HG03432 (cell line): ENCODE results near the gene MAT2A.
A peak's percentile ranks its signal among the peaks of the same experiment; 100 is the strongest.
"Not testable (repeated sequence)": the region's sequence is repeated elsewhere in the genome, so short reads cannot be mapped to it uniquely, and the experiment has no call there.

Experiments
- ATAC-seq: cut with Tn5 transposase; IDR thresholded peaks from one replicate; pipeline ENCODE4 v1.9.1; 2021; ENCODE audit warnings: mild to moderate bottlenecking, moderate library complexity; ENCODE audit not compliant: unreplicated experiment

Gene MAT2A

DNA sequence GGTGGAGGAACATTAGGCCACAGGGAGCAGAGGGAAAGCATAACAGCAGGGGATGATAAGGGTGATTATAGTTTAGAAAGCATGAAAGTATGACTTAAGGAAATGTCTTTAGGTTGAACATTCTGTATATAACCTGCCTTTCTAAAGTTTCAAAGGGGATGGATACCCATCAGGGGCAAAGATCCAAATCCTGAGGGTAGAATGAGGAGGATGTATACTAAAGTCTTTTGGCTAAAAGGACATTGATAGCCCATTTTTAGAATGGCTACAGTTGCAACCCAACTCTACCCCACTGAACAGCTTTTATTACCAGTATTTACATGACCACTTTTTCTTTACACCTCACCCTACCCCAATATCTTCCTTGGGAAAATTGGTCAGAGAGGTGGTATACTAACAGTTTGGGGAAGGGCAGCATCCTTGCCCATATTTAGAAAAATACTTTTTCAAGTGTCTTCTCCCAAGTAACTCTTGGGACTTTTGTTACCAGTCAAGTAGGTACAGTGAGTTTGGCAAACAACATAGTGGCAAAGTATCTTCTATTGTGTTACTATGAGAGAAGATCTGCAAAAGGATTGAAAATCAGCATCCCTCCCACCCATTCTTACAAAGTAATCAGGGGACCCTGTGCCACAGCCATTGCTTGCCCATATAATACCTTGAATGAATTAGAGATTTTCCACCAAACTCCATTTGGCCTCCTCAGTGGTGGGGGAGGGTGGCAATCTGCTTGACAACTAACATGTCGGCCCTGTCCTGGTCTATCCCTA is 8.3 kb downstream of the MAT2A start:
- ATAC-seq: no peak

DNA sequence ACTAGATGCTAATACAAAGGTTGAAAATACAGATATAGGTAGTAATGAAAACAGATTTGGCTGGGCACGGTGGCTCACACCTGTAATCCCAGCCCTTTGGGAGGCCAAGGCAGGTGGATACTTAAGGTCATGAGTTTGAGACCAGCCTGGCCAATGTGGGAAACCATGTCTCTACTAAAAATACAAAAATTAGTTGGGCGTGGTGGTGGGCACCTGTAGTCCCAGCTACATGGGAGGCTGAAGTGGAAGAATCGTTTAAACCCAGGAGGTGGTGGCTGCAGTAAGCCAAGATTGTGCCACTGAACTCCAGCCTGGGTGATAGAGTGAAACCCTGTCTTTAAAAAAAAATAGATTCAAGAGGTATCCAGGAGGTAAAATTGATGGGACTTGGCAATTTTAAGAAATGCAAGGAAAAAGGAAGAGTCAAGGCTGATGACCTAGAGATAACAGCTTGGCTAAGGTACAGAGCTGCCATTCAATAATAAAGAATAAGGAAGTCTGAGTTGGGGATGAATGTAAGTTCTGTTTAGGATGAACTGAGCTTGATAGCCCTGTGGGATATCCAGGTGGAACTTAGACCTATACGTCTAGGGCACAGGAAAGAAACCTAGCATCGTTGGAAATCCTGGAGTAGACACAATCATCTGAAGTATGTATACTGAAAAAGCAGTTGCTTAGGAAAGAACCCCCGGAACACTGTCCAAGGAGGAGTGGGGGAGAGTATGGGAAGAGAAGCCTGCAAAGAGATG is 9.1 kb downstream of the MAT2A start:
- no peak for ATAC-seq

DNA sequence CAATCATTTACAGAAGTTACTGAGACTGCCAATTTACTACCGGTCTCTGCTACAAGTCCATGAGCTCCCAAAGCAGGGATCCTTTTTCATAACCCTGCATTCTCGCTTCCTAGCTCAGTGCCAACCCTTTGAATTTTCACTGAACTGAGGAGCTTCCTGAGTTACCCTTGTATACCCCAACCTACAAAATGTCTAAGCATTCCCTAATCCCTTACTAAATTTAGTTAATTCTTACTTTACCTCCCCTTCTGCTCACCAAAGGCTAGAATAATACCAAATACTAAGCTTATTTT is 9.6 kb downstream of the MAT2A start:
- ATAC-seq: no peak

DNA sequence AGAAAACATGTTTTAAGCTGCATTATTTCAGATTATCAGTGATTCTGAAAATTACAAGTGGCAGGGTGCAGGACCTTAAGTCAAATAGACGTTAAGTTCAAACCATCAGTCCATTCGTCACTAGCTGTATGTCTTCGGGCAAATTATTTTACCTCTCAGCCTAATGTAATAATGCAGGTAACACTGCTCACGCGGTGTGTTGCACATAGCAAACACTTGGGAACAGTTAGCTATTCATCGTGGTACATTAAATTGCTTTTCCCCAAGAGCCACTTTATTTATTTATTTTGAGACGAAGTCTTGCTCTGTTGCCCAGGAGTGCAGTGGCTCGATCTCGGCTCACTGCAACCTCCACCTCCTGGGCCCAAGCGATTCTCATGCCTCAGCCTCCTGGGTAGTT is 10.1 kb downstream of the MAT2A start:
- ATAC-seq: no peak

DNA sequence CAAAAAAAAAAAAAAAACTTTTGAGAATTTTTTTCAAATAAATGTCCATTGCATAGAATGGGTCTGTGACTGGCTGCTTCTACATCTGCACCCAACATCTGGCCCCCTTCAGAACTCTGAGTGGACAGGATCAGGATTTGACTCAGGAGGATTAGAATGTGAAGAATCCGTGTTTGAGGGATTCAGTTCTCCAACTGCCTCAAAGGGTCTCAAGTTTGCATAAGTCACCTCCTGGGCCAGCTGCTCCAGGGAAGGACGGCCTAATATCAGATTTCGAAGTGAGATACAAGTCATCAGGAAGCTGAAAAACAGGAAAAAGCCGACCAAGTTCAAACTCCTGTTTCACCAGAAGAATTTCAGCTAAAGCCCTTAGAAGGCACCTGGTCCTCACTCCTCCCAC is 10.9 kb downstream of the MAT2A start:
- no peak for ATAC-seq

DNA sequence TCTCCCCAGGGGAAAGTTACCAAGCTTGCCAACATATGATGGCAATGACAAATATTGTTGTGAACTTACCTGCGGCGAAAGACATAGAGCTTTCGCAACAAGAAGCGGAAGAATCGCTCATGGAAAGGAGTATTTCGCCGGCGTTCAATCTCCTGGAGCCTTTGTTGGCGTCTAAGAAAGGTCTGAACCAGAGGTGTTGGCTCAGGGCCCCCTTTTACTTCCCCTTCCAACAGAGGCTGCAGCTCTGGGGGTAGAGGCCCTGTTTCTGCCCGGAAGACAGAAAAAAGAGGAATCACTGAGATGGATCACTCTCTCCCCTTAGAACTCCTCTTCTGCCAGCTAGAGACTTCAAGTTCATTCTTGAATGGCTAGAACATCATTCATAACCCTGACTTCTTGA is 11.5 kb downstream of the MAT2A start:
- ATAC-seq: no peak

DNA sequence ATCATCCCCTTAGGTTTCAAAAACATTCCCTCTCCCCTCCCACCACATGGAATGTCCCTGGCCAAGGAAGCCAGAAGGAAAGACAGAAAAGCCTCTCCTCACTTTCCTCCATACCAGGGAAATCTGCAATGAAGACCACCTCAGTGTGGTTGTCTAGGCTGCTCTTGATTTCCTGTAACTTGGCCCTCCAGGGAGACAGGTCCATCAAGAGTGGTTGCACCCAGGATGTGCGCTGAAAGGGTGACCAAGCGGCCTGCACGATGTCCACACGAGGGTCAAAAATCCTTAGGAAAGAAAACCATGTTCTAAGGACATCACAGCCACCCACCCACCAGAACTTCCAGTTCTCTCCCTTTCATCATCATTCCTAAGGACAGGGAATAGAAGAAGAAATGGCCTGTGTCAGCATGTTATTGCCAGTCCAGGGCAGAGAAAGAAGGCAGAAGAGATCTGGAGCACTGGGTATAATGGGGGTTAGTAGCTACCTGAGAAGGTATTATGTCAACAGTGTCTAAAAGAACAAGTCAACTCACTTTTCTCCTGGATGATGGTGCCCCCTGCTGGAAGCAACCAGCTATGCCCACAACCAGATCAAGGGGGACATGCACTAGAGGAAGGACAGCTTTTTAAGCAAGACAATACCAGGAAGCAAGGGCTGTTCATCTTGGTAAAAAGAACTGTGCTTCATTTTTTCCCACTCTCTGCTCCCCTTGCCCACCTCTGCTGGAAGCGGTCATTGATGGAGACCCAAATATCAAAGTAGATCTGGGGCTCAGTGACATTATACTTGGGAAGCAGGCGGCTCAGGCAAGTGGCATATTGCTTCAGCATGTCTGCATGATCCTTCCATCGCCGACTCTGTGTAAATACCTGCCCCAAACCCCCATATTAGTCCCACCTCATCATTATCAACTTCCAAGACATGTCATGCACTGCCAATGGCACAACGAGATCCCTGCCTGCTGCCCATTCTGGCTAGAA is 13.0 kb downstream of the MAT2A start:
- ATAC-seq: peak; percentile 70

DNA sequence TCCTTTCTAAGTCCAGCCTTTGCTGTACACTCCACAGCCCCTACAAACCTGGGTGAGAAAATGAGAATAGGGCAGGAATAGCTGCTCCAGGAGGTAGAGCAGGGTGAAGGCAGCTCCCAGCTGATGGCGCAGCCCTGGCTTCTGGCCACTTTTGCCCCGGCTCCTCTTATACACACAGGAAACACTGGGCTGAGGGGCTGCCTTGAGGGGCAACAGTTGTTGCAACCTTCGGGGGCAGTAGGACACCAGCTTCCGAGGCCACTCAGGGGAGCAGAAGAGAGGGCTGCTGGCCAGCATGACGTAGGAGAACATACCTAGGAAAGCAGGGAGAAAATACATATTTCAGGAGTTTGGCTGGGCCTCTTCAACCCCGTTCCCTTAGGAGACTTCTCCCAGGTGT is 14.2 kb downstream of the MAT2A start:
- no peak for ATAC-seq

DNA sequence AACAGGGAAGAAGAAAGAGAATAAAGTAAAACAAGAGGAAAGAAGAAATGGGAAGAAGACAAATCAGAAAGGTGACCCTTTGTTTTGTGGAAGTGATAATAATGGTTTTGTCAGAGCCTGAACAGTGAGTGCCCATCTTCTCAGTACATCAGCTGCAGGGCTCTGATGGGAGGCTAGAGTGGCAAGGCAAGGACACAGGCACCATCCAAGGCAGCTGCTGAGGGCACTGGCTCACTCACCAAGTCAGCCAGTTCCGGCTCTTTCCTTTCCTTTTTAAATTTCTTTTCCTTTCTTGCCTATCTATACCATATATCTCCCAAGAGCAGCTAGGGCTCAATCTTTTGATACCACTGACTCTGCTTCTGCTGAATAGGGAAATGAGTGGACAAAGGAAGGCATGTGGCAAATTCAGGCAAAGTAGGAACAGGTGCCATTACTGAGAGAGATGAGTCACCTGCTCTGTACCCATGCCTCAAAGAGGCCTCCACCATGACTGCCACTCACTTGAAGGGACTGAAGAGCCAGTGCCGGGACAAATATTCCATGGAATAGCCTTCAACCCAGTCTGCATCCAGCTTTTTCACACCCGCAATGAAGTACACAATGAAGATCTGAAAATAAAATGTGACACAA is 16.1 kb downstream of the MAT2A start:
- no peak for ATAC-seq

DNA sequence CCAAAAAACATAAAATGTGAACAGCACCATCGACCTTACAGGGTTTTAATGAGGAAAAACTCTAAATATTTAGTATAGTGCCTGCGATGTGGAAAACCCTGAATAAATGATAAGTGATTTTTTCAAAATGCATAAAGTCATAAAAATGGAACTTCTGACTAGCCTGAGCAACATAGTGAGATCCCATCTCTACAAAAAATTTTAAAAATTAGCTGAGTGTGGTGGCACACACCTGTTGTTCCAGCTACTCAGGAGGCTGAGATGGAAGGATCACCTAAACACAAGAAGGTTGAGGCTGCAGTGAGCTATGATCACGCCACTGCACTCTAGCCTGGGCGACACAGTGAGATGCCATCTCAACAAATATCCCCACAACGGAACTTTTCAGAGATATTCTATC is 18.2 kb downstream of the MAT2A start:
- ATAC-seq: no peak

DNA sequence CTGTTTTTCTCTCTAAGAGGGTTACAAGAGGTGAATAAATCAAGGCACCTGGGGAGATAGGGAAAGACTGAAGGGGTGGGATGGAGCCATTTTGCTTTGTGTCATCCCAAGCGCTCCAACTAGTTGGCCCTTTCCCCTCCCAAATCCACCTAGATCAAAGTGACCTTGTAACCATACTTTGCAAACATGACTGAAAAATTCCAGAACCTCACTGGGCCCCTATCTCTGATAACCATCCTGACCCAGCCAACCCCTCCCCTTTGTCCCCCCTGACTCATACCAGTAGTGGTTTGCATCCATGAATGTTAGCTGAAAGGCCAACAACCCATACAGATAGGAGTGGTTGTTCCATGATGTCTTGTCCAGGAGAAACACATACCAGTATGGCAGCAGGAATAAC is 19.2 kb downstream of the MAT2A start:
- no peak for ATAC-seq

DNA sequence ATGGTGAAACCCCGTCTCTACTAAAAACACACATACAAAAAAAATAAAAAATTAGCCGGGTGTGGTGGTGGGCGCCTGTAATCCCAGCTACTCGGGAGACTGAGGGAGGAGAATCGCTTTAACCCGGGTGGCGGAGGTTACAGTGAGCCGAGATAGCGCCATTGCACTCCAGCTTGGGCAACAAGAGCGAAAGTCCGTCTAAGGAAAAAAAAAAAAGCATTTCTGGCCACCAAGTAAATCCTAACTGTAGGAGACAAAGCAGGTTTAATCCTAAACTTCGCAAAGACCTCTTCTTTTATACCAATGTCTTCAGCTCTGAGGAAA is 21.4 kb downstream of the MAT2A start:
- not testable (repeated sequence) for ATAC-seq

DNA sequence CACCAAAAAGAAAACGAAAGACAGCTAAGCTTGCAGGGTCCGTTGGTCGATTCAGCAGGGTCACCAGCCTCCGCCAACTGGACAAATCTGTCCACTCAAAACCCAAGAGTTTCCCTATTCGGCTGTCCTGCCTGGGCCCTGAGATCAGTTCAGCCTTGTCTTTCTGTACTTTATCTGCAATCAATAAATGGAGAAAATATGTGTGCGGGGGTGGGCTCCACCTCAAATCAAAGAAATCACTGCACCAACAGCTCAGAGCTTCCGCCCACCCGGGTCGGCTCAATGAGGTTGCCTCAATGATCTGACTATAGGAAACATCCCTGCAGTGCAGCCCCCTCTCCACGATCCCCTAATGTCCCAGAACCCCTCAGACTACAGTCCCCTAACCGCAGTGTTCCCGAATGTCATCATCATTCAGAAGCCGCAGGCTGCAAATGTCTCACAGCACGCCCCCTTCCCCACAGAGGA is 21.9 kb downstream of the MAT2A start:
- peak; percentile 27 for ATAC-seq

DNA sequence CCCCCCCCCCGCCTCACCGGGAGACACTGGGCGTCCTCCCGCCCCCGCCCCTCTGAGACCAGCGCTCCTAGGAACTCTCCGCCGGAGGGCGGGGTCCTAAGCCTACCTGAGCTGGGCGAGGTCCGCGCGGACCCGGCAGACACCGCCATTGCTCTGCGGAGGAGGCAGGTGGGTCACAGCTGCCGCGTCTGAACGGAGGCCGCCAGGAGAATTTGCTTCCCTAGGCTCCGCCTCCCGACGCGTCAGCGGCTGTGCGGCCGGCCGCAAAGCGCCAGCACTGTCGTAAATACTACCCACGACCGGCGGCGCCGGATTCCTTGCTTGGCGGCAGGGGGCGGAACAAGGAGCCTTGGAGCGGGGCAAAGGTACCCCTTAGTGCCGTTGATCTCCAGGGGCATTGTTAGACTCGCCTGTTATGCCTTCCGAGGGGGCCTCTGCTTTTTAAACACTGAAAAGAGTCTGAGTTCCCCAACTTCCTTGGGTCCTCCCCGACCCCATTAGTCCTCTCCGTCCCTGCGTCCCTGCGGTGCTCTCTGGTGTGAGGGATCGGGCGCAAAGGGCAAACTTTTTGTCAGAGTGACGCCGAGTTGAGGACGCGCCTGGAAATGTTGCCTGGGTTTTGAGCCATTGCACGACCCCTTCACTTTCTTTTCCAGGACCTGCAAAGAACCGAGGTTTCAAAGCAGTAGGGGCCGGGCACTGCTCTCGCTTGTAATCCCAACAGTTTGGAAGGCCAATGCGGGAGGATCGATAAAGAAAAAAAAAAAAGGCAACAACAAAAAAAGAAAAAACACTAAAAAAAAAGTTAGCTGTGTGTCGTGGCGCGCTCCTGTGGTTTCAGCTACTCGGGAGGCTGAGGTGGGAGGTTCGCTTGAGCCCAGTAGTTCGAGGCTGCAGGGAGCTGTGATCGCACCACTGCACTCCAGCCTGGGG is 22.6 kb downstream of the MAT2A start, which contains the start of gene GGCX:
TSS of gene GGCX (minus strand) at position 214 of the 933 bp plus-strand sequence. CDS start at position 149, 65 bp downstream.
- peak; percentile 94 for ATAC-seq

DNA sequence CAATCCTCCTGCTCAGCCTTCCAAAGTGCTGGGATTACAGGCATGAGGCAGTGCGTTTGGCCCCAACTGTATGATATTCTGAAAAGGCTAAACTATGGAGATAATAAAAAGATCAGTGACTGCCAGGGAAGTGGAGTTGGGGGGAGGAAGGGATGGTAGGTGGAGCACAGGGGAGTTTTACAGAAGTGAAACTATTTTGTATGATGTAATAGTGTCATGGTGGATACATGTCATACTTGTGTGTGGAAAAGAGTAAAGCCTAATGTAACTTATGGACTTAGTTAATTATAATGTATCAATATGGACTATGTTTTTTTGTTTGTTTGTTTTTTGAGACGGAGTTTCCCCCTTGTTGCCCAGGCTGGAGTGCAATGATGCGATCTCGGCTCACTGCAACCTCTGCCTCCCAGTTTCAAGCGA is 25.2 kb downstream of the MAT2A start:
- no peak for ATAC-seq

DNA sequence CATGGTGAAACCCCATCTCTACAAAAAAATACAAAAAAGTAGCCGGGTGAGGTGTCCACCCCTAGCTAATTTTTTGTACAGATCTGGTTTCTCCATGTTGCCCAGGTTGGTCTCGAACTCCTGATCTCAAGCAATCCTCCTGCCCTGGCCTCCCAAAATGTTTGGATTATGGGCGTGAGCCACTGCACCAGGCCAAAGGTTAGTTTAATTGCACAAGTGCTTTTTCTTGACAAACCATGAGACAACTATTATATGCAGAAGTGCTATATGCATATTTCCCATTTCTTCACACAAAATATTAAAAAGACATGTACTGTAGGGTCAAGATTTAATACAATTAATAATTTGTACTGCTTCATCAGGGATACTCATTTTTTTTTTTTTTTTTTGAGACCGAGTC is 27.3 kb downstream of the MAT2A start:
- no peak for ATAC-seq

DNA sequence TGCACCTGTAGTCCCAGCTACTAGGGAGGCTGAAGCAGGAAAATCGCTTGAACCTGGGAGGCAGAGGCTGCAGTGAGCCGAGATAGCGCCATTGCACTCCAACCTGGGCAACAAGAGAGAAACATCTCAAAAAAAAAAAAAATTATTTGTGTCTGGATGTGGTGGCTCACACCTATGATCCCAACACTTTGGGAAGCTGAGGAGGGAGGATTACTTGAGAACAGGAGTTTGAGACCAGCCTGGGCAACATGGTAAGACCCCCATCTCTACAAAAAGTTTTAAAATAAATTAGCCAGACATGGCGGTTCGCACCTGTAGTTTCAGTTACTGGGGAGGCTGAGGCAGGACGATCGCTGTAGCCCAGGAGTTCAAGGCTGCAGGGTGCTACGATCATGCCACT is 36.8 kb downstream of the MAT2A start:
- ATAC-seq: no peak

DNA sequence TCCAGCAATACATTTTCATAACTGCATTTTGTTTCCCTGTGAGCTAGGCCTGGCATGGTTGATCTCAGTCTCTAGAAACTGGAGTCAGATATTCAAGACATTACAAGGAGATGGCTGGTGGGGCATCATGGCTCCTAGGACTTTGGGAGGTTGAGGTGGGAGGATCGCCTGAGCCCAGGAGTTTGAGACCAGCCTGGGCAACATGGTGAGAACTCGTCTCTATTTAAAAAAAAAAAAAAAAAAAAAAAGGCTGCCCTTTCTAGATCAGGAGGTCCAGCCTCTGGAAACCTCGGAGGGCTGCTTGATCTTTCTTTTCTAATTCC is 38.1 kb downstream of the MAT2A start:
- no peak for ATAC-seq

DNA sequence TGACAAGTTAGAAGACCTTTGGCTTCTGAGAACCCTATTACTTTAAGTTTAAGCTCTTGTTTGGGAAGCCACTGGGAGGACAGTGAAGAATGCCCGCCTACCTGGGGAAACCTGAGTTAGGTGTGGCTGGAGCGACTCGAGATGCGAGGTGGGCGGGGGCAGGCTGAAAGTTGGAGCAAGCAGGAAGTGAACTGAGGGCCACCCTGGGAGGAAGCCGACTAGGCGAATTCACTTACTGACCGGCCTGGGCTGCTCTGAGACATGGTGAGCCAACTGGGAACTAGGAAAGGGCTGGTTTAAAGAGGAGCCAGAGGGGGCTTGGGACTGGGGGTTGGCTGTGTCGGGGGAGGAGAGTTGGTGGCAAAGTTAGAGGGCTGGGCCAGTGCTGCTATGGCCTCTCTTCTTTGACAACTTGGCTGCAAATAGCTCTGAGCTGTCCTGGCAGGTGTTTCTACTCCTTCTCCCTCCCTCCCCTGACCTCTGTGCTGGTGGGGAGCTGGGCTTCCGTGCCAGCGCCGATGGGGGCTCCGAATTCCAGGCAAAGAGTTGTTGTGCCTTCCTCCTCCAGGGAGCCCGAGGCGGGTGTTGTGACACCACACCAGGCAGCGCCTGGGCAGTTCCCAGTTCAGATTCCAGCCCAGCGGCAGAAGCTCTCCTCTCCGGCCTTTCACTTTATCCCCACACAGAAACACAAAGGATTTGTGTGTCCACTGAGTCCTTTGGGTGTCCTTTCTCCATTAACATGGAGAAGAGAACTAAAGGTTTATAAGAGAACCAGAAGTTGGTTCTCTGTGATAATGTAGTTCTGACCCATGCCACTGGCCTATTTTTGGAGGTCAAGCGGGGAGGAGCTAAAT is 38.6 kb downstream of the MAT2A start, which contains the start of gene VAMP8:
TSS of gene VAMP8 (plus strand) at position 201 of the 857 bp plus-strand sequence. CDS start at position 262, 61 bp downstream.
- ATAC-seq: peak; percentile 67
